Left ventricle myocardium inferior (tissue), 1 donor: ENCODE results near the gene MS4A8. TPM values are rescaled to one million over a fixed set of nuclear protein-coding genes. Genes with fewer than 3 reads are reported as not detected.
"Not testable (repeated sequence)": the region's sequence is repeated elsewhere in the genome, so short reads cannot be mapped to it uniquely, and the experiment has no call there.

Experiments used
- DNase-seq: peaks from one replicate; pipeline ENCODE4 v3.0.0-alpha.2; 2020
- H3K27ac ChIP-seq: fragments of 200-600 bp; replicated peaks from 2 replicates; pipeline ENCODE4 v1.8.0; 2021
- H3K27me3 ChIP-seq: fragments of 200-600 bp; 2 replicates; pipeline ENCODE4 v1.8.0; 2021; ENCODE audit warnings: low read depth
- H3K36me3 ChIP-seq: fragments of 200-600 bp; 2 replicates; pipeline ENCODE4 v1.8.0; 2021
- H3K4me1 ChIP-seq: fragments of 200-600 bp; 2 replicates; pipeline ENCODE4 v1.8.0; 2021
- H3K4me3 ChIP-seq: fragments of 200-600 bp; 2 replicates; pipeline ENCODE4 v1.8.0; 2021; ENCODE audit warnings: mild to moderate bottlenecking, moderate library complexity
- H3K9me3 ChIP-seq: fragments of 200-600 bp; replicated peaks from 2 replicates; pipeline ENCODE4 v1.8.0; 2021
- intact Hi-C: fragments of 100-400 bp; cut with micrococcal nuclease; formaldehyde crosslinking; loops from one replicate; pipeline ENCODE4 v1.11.0; 2022
- total RNA-seq: library from RNA; stranded (reverse); fragmentation: NEBNext Ultra II Directional; extraction: Animal tissue kit (Norgen Biotek cat#: 25700); gene quantifications from one replicate; pipeline ENCODE4 v1.2.1, GENCODE V29; 2021
- TF ChIP-seq, protein P1 (sequence below): fragments of 200-600 bp; IDR thresholded peaks from 2 replicates; pipeline ENCODE4 v1.8.0; 2021; ENCODE audit warnings: antibody characterized with exemption, mild to moderate bottlenecking, borderline replicate concordance
- donor health status: DM: no; HTN: yes; CAD: no; lungs with severe emphysema.

The MS4A8 gene
- total RNA-seq, 1 donor from 2014 or later, result not detected

- H3K27me3 ChIP-seq, result peaks cover 74% of the 10 kb centered on the region
- H3K27ac ChIP-seq, result no peak overlapping the region
- DNase-seq, result no peak
- H3K4me3 ChIP-seq, result no peak overlapping the region
- intact Hi-C loops, result no loop called here
- TF ChIP-seq, protein P1, sequence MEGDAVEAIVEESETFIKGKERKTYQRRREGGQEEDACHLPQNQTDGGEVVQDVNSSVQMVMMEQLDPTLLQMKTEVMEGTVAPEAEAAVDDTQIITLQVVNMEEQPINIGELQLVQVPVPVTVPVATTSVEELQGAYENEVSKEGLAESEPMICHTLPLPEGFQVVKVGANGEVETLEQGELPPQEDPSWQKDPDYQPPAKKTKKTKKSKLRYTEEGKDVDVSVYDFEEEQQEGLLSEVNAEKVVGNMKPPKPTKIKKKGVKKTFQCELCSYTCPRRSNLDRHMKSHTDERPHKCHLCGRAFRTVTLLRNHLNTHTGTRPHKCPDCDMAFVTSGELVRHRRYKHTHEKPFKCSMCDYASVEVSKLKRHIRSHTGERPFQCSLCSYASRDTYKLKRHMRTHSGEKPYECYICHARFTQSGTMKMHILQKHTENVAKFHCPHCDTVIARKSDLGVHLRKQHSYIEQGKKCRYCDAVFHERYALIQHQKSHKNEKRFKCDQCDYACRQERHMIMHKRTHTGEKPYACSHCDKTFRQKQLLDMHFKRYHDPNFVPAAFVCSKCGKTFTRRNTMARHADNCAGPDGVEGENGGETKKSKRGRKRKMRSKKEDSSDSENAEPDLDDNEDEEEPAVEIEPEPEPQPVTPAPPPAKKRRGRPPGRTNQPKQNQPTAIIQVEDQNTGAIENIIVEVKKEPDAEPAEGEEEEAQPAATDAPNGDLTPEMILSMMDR, result no peak
- no peaks in the 10 kb centered on the region for H3K9me3 ChIP-seq
- H3K4me1 ChIP-seq, result no peaks in the 10 kb centered on the region
- no peaks in the 10 kb centered on the region for H3K36me3 ChIP-seq
Observed at GRCh38 chr11:60750911-60751310, 51.5 kb downstream of the MS4A8 start.

DNA sequence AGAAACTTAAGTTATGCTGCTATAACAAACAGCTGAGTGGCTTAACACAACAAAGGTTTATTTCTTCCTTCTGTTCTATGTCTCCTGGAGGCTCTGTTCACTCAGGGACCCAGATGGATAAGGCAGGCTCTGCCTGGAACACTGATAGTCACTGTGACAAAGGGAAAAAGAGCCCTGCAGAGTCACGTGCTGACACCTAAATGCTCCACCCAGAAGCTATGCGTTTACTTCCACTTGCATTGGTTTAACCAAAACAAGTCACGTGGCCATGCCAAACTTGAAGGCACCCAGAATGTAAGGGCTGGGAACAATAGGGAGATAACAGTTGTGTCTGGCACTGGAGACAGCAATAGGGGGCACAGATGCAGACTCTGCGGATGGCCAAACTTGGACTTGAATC, 53.9 kb downstream of the MS4A8 start:
- H3K27ac ChIP-seq, result no peak overlapping the region
- DNase-seq, result no peak
- H3K4me1 ChIP-seq, result no peaks in the 10 kb centered on the region
- peaks cover 97% of the 10 kb centered on the region for H3K27me3 ChIP-seq
- H3K36me3 ChIP-seq, result no peaks in the 10 kb centered on the region
- TF ChIP-seq, protein P1, result no peak
- no peak overlapping the region for H3K4me3 ChIP-seq
- H3K9me3 ChIP-seq, result no peaks in the 10 kb centered on the region
- intact Hi-C loops, result no loop called here

DNA sequence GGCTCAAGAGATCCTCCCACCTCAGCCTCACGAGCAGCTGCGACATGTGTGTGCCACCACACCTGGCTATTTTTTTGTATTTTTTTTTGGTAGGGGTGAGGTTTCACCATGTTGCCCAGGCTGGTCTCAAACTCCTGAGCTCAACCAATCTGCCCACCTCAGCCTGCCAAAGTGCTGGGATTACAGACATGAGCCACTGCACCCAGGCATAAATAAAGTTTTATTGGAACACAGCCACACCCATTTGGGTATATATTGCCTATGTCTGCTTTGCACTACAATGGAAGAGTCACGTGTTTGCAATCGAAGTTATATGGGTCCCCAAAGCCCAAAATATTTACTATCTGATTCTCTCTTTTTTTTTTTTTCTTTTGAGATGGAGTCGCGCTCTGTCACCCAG, 55.5 kb downstream of the MS4A8 start:
- H3K36me3 ChIP-seq, result no peaks in the 10 kb centered on the region
- no peaks in the 10 kb centered on the region for H3K9me3 ChIP-seq
- H3K27ac ChIP-seq, result no peak overlapping the region
- no peak overlapping the region for H3K4me3 ChIP-seq
- H3K27me3 ChIP-seq, result peaks cover 99% of the 10 kb centered on the region
- intact Hi-C loops, result no loop called here
- peaks cover 3% of the 10 kb centered on the region for H3K4me1 ChIP-seq
- no peak for DNase-seq
- TF ChIP-seq, protein P1, result no peak

GRCh38 chr11:60756307-60757032, 57.1 kb downstream of the MS4A8 start, which contains the start of gene MS4A15:
TSS of gene MS4A15 (plus strand) at chr11:60756867. CDS start at chr11:60763734, 6,867 bp downstream.
- DNase-seq, result no peak
- no peaks in the 10 kb centered on the region for H3K9me3 ChIP-seq
- H3K36me3 ChIP-seq, result no peaks in the 10 kb centered on the region
- no peak within 1 kb of the TSS for H3K4me3 ChIP-seq
- peaks cover 99% of the 10 kb centered on the region for H3K27me3 ChIP-seq
- H3K4me1 ChIP-seq, result peaks cover 3% of the 10 kb centered on the region
- TF ChIP-seq, protein P1, result no peak
- H3K27ac ChIP-seq, result no peak within 1 kb of the TSS
- intact Hi-C loops, result no loop called here

GRCh38 chr11:60757231-60757800, 57.9 kb downstream of the MS4A8 start:
- no peak overlapping the region for H3K27ac ChIP-seq
- no peak overlapping the region for H3K4me3 ChIP-seq
- H3K9me3 ChIP-seq, result no peaks in the 10 kb centered on the region
- TF ChIP-seq, protein P1, result no peak
- H3K4me1 ChIP-seq, result peaks cover 3% of the 10 kb centered on the region
- H3K36me3 ChIP-seq, result no peaks in the 10 kb centered on the region
- intact Hi-C loops, result no loop called here
- DNase-seq, result no peak
- H3K27me3 ChIP-seq, result peaks cover 98% of the 10 kb centered on the region

DNA sequence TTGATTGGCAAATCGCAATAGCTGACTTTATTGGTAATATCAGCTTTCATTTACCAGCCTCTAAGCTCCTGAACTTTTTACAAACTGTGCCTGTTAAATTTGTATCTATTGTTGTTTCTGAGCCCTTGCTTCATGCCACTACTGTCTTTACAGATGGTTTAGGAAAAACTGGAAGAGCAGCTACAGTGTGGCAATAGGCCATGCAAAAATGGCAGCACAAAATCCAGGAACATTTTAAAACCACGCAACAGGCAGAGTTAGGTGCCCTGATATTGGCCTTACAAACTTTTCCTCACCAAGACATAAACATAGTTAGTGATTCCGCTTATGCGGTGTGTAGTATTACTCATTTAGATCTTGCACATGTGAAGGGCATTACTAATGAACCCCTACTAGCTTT, 59.3 kb downstream of the MS4A8 start:
- H3K9me3 ChIP-seq, H3K4me1 ChIP-seq, intact Hi-C loops, H3K36me3 ChIP-seq, DNase-seq, H3K27ac ChIP-seq, H3K4me3 ChIP-seq: not testable (repeated sequence)
- H3K27me3 ChIP-seq, result peaks cover 98% of the 10 kb centered on the region

DNA sequence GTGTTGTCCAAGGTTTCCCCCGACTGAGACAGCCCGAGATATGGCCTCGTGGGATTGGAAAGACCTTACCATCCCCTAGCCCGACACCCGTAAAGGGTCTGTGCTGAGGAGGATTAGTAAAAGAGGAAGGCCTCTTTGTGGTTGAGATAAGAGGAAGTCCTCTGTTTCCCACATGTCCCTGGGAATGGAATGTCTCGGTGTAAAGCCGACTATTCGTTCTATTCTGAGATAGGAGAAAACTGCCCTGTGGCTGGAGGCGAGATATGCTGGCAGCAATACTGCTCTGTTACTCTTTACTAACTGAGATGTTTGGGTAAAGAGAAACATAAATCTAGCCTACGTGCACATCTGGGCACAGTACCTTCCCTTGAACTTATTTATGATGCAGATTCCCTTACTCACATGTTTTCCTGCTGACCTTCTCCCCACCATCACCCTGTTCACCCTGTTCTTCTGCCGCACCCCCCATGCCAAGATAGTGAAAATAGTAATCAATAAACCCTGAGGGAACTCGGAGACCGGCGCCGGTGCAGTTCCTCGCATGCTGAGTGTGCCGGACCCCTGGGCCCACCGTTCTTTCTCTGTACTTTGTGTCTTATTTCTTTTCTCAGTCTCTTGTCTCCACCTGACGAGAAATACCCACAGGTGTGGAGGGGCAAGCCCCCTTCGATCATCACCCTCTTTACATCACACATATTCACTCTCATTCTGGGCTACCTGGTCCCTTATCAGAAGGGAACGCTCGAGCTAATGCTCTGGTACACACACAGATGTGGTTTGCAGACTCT, 60.2 kb downstream of the MS4A8 start:
- DNase-seq, intact Hi-C loops, H3K36me3 ChIP-seq, H3K4me1 ChIP-seq, H3K9me3 ChIP-seq, H3K4me3 ChIP-seq, H3K27ac ChIP-seq: not testable (repeated sequence)
- peaks cover 98% of the 10 kb centered on the region for H3K27me3 ChIP-seq
